NOMO-1 treated with DMSO at 0.1 percent for 48 hours (cell line): ENCODE measurements around the gene RAMP1.
A peak's percentile ranks its signal among the peaks of the same experiment; 100 is the strongest.
"Not testable (repeated sequence)": the region's sequence is repeated elsewhere in the genome, so short reads cannot be mapped to it uniquely, and the experiment has no call there.

Source experiments
- DNase-seq: peaks from one replicate; lab custom pipeline; 2025; ENCODE audit not compliant: unreplicated experiment; lab: John Stamatoyannopoulos, UW

Gene RAMP1

DNA sequence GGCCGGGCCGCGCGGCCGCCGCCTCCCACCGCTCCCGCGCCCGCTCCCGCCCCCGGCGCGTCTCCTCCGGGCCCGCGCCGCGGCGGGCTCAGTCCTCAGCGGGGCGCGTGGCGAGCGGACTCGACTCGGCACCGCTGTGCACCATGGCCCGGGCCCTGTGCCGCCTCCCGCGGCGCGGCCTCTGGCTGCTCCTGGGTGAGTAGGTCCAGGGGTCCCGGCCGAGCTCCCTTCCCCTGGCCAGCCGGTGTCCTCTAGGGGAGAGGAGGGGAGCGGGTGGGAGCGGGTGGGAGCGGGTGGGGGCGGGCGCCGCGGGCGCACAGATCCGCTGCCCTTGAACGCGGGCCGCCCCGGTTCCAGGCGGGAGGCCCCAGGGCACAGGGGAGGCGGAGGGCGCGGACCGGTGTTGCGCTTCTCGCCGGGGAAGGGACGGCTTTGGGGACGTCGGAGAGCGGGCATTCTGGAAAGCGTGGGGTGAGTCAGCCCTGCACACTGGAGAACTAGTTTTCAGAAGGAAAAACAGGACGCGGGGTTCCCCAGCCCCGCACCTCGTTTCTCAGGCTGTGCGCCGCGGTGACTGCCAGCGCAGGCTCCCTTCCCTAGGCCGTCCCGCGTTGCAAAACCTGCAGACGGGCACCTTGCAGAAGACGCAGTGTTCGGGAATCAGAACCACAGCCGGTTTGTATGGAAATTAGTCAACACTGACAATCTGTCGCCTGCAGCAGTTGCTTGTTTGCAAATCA lies at the start of gene RAMP1:
TSS of gene RAMP1 (plus strand) at position 91 of the 740 bp plus-strand sequence. CDS start at position 144, 53 bp downstream.
- DNase-seq: no peak

DNA sequence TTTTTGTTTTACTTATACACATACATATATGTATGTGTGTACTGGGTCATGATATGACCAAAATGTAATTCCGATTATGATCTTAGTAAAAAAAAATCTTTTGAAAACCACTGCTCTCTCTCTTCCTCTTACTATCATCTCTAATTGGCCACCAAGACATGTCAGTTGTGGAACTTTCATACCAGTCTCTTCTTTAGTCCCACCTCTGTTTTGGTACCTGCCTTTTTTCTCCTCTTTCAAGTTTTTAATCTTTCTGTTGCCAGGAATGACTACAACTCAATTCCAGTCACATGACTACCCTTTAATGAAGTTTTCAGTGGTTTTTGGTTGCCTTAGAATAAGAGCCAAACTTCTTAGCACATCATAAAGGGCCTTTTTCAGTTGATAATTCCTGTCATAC lies 43.8 kb upstream of the RAMP1 start:
- no peak for DNase-seq

DNA sequence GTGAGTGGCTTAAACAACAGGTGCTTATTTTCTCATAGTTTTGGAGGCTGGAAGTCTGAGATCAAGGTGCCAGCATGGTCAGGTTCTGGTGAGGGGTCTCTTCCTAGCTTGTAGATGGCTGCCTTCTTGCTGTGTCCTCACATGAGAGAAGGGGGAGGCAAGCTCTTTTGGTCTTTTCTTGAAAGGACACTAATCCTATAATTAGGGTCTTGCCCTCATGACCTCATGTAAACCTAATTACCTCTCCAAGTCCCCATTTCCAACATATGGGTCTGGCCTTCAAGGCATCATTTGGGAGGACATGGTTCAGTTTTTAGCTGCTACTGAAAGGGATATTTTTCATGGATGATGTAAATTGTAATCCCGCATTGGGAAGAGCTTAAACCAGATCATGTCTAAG lies 42.9 kb upstream of the RAMP1 start:
- no peak for DNase-seq

DNA sequence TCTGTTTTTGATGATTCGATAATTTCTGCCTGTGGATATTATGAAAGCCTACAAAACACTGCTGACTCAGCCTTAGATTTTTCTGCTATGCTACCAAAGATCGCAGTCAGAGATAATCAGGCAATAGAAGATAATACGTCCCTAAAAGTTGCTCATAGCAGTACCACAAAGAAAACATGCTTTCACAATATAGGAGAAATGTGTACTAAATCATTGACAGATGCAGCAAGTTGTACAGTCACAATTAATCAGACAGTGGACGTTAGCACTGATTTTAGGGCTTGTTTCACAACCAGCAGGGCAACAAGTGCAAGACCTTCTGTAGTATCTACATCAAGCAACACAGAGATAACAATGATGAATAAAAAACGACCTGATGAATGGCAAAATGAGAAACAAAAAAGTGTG lies 41.4 kb upstream of the RAMP1 start:
- DNase-seq: peak; percentile 52

DNA sequence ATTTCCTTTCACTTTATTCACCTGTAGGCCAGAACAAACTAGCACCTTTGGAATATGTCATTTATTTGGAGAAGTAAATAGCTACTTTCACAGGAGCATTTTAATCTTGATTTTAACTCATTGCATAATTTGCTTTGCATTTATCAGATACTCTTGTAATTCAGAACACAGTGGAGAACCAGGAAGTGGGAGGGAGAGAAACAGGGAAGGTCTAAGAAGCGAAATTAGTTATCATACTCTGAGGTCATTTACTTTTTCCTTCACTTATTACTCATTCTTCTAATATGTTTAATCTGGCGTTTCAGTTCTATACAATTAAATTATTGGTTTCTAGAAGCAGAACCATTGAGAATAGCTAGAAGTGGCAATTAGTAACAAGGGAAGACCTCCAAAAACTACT lies 40.2 kb upstream of the RAMP1 start:
- peak; percentile 27 for DNase-seq

DNA sequence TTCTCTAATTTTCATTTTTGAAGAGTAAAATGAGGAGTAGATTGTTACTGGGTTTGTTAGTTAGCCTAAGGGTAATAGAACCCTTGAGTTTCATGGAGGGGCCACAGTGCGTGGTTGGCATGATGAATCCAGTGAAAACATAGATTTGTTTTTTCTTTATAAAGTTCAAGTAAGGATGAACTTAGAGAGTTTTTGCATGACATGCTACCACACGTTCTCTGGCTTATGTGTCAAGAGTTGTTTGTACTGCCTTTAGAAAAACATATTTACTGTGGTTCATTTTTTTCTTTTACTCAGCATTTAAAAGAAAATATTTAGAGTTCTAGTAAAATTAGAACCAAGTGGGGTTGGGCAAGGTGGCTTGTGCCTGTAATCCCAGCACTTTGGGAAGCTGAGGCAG lies 39.0 kb upstream of the RAMP1 start:
- DNase-seq: no peak

DNA sequence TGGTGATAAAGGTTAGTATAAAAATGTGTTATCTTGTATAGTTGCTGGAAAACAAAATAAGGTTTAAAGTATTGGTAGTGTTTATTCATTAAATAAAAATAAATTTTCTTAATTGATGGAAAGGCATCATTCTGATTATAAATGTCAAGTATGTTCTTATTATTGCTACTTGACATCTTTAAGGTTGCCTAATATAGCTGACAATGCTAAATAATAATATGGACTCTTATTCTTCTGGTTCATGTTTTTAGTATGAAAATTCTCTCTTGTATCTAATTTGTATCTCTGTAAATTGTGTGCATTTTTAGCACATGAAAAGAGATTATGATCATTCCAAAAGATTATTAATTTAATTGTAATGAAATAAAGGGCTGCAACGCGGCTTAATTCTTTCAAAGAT lies 35.9 kb upstream of the RAMP1 start:
- no peak for DNase-seq

DNA sequence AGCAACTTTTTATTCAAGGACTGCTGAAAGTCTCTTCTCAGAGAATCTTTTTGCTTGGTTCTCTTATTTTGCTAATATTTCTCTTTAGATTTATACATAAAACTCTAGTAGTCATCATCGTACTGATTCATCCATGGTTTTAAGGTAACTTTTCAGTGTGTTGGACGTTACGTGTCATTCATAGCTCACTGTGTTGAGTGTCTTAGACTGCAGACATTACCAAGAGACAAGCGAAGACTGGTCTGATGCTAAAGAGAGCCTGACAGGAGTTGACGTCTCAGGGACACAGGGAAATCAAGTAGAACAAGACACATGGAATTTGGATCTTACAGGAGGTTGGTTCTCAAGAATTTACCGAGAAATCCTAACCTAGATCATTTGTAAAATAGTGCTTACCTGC lies 35.3 kb upstream of the RAMP1 start:
- DNase-seq: no peak

DNA sequence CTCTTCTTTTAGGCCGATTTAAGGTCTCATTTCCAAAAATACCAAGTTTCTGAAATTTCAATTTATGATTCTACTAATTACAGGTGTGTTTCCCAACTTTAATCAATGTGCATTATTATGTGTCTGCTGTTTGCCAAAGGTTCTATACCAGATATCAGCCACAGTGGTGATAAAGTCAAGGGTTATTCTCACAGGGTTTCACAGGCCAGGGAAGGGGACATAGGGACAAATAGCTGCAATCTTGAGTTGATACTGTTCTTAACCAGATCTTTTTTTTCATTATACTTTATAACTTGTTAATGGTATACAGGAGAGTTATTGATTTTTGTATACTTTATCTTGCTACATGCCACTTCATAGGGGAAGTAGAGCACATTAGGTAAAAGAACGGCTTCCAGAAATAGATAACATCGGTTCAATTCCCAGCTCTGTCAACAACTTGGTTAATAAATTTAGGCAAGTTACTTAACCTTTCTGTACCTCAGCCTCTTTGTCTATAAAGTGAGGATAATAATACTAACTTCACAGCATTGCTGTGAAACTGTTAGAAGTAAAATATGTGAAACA lies 31.9 kb upstream of the RAMP1 start:
- DNase-seq: no peak

DNA sequence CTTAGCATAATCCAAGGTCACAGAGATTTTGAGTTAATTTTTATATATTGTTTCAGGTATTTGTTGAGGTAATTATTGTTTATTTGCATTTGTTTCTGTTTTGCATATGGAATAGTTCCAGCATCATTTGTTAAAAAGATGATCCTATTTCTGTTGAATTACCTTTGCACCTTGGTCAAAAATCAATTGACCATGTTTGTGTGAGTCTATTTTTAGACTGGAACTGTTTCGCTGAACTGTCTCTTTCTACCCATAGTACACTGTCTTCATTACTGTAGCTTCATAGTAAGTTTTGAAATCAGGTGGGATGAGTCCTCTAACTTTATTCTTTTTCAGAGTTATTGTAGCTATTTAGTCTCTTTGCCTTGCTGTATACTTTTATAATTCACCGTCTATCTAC lies 28.9 kb upstream of the RAMP1 start:
- no peak for DNase-seq

DNA sequence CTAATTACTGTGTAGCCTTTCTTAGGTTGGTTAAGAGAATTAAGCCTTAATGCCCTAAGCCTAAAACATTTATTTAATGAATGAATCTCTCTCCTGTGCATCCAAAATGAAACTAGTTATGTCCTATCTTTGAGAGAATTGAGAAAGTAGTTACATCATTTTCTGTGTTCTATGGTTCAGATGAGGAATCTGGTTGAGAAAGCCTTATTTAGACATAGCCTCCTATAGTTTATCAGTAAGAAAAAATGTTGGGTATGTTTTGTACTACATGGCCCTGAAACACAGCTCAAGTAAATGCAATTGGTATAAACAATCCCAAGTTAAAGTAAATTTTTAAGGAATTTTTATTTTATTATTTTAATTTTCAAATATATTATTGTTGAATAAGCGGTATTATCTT lies 25.9 kb upstream of the RAMP1 start:
- DNase-seq: no peak

DNA sequence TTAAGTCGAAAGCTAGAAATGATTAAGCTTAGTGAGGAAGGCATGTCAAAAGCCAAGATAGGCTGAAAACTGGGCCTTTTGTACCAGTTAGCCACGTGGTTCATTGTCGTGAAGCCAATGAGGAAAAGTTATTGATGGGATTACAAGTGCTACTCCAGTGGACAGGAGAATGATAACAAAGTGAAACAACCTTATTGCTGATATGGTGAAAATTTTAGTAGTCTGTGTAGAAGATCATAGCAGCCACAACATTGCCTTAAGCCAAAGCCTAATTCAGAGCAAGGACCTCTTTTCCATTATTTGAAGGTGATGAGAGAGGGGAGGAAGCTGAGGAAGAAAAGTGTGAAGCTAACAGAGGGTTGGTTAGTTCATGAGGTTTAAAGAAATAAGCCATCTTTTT lies 24.1 kb upstream of the RAMP1 start:
- no peak for DNase-seq

DNA sequence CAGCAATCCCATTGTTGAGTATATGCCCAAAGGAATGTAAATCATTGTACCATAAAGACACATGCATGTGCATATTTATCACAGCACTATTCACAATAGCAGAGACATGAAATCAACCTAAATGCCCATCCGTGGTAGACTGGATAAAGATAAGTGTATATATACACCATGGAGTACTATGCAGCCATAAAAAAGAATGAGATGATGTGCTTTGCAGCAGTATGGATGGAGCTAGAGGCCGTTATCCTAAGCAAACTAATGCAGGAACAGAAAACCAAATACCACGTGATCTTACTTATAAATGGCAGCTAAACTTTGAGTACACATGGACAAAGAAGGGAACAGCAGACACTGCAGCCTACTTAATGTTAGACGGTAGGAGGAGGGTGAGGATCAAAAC lies 18.4 kb upstream of the RAMP1 start:
- DNase-seq: no peak

DNA sequence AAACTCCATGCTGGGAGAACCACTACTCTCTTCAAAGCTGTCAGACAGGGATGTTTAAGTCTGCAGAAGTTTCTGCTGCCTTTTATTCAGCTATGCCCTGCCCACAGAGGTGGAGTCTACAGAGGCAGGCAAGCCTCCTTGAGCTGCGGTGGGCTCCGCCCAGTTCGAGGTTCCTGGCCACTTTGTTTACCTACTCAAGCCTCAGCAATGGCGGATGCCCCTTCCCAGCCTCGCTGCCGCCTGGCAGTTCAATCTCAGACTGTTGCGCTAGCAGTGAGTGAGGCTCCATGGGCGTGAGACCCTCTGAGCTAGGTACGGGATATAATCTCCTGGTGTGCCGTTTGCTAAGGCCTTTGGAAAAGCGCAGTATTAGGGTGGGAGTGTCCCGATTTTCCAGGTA lies 10.5 kb upstream of the RAMP1 start:
- DNase-seq: not testable (repeated sequence)

DNA sequence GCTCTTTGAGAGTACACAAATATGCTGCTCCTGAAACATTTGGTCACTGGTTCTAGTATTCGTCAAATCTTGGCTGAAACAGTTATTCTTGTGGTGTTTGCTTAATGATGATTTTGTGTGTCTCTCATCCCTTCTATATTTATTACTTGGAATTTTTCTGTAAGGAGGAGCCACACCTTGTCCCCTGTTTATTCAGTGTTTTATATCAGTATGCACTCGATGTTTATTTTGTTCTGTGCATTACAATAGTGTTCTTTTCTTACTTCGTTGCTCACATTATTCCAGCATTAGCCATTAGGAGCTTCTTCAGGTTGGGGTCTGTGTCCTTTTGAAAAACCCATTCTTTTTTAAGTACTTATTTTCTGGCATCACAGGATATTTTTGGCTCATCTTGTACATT lies 5.1 kb upstream of the RAMP1 start:
- no peak for DNase-seq

DNA sequence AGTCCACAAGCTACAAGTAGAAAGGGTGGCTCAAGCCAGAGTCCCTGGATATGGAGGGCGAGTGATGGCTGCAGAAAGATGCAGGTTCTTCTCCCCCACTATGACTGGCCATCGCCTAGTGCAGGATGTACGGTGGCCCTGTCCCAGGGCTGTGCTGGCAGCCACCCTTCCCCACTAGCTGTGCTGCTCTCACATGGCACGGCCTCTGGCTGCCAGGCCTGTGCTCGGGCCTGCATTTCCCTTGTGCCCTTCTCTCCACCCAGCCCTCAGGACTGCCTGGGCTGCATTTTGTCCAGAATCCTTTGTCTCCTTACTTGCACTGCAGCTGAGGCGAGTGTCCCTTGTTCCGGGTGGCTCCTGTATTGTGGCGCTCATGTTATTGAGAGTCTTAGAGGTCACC lies 1.6 kb upstream of the RAMP1 start:
- no peak for DNase-seq

DNA sequence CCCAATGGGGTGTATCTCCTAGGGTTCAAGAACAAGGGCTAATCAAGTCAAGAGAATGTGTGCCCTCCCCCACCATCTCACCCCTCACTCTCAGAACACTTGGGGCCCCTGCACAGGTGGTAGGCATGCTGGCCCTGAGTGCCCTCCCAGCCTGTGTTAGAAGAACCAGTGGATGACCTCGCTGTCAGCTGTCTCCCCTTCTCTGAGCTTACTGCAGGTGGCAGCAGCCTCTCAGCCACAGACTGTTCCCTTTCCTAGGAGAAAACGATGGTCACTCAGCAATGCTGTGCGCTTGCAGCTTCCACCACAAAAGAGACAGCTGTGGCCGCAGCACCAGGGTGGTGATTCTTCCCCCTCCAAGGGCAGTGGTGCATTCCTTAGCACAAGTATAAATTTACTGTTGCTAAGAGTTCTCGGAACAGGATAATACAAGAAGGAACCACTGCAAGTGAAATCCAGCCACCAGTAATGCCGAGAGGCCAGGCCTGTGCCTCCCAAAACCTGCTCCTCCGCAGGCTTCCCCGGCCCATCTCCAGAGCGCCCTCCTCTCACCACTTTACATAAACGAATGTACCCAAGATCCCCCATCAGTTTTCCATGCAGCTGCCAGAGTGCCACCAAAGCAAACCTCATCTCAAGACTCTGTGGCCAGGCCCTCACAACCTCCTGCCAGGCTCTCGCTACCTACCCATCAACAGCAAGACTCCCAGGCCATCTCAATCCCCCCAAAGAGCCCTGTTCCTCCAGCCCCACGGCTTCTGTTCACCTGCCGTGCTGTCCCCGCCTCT lies 935 bp upstream of the RAMP1 start:
- DNase-seq: peak; percentile 72

DNA sequence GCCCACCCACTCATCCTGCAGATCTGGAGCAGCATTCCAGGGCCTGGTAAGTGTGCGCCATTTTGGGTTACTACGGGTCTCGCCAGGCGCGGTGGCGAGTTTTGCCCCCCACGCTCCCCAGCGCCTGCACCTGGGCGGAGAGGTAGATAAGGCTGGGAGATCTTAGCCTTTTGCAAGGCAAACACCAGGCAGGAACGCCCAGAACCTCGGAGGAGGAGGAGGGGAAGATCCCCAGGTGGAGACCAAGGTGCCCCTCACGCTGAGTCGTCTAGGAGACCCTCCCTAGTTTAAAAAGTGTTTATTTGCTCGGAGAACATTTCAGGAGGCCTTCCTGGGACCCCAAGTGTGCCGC lies 365 bp upstream of the RAMP1 start:
- no peak for DNase-seq

DNA sequence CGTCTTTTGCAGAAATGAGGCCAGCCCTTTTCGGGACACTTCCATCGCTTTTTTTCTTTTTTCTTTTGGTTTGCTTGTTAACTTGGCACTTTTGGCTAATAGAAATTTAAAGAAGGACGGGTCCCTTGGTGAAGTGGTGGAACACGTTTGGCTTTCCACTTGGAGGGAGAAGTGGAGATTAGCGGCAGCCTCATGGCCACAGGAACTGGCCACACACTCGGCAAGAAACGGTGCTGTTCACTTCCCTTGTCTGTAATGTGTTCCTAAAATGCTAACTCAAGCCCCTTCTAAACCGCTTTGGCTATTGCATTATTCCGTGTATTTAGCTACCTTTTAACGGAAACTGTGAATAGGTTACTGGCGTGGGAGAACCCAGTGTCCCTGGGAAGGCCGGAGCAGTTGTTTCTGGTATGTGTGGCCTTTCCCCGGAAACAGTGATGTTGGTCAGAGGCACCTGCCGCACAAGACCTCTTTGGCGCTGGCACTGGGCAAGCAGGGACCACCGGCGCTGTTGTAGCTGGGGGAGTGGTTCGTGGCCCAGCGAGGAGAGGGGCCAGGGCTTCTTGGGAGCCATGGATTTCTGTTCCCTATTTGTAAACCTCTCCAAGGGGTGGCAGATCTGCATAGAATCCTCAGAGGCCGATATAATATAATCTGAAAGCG lies 981 bp downstream of the RAMP1 start:
- DNase-seq: peak; percentile 15

DNA sequence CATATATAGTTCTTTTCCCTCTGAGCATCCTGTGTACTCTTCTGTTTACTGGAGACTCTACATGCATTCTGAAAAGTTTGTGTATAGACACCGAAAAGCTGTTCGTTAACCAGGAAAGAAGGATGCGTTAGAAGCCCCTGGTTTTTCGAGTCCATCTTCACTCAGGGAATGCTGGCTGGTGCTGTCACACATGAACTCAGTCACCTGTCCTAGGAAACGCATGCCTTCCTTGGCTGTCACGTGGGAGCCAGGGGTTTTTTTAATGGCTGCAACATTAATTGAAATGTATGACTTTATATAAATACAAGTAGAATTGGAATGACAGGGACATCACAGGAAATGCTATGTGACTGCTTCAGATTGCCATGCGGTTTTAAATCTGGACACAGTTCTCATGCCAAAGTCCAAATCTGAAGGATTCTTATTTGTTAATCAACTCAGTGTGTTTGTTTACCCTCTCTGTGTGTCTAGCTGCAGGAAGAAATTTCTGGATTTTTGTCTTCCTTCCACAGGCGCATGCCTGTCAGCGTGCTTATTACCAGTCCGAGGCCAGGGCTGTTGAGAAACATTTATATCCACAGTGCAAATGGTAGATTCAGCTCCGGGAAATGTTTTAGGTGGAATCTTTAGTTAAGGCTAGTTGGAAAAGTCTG lies 2.6 kb downstream of the RAMP1 start:
- no peak for DNase-seq

DNA sequence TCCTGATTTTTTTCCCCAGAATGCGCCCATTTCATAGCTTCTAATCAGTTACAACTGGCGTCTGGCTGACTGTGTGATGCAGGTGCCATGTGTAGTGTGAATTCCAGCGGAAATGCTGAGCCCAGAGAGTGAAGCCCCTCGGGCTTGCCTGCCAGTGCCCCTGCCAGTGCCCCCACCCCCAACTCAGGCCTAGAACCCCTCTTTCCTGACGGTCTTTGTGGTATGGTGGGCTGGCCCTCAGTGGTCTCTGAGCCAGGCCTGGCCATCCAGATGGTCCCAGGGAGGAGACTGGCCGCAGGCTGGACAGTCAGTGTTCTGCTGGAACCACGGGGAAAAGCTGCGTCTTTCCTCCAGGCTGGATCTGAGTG lies 3.1 kb downstream of the RAMP1 start:
- no peak for DNase-seq
